Erythroblast (primary cell): ENCODE results near the gene APOL4.
A peak's percentile ranks its signal among the peaks of the same experiment; 100 is the strongest.

Source experiments
- DNase-seq, 2 experiments: peaks; one replicate each; lab custom pipeline; 2025; lab: John Stamatoyannopoulos, UW
- GATA1 ChIP-seq: IDR thresholded peaks from 2 replicates; pipeline ENCODE4 v1.6.1; 2011; ENCODE audit warnings: low read depth, mild to moderate bottlenecking, control low read depth, low read length, moderate library complexity
- POLR2A ChIP-seq: IDR thresholded peaks from 2 replicates; pipeline ENCODE4 v1.6.1; 2011; ENCODE audit warnings: mild to moderate bottlenecking, low read length

Gene APOL4

GRCh38 chr22:36152088-36152487, 49.5 kb downstream of the APOL4 start:
- DNase-seq, result no peak
- TF ChIP-seq POLR2A (no peak), GATA1 (no peak)

GRCh38 chr22:36151006-36151595, 50.5 kb downstream of the APOL4 start:
- TF ChIP-seq POLR2A, result no peak
- no peak for TF ChIP-seq GATA1
- peak; percentile 23 to 44 for DNase-seq

GRCh38 chr22:36149441-36149840, 52.2 kb downstream of the APOL4 start:
- no peak for TF ChIP-seq GATA1
- no peak for TF ChIP-seq POLR2A
- DNase-seq, result peak in 1 of 2 experiments; percentile 64

- TF ChIP-seq GATA1, result no peak
- TF ChIP-seq POLR2A, result no peak
- DNase-seq, result no peak
Observed at GRCh38 chr22:36148411-36148810, 53.2 kb downstream of the APOL4 start.

- DNase-seq, result no peak
- no peak for TF ChIP-seq GATA1
- no peak for TF ChIP-seq POLR2A
Observed at GRCh38 chr22:36147196-36147791, 54.3 kb downstream of the APOL4 start.

DNA sequence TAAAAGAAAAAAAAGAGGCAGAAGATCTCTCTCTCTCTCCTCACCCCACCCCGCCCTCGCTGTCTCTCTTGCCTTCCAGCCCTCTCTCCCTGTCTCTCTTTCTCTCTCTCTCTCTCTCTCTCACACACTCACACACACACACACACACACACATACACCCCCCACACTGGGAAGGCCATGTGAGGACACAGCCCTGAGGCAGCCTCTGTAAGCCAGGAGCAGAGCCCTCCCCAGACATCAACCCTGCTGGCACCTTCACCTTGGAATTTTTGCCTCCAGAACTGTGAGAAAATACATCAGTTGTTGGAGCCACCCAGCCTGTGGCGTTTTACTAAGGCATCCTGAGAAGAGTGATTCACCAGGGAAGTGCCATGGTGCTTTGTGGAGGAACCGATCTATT, 55.7 kb downstream of the APOL4 start:
- DNase-seq, result no peak

DNA sequence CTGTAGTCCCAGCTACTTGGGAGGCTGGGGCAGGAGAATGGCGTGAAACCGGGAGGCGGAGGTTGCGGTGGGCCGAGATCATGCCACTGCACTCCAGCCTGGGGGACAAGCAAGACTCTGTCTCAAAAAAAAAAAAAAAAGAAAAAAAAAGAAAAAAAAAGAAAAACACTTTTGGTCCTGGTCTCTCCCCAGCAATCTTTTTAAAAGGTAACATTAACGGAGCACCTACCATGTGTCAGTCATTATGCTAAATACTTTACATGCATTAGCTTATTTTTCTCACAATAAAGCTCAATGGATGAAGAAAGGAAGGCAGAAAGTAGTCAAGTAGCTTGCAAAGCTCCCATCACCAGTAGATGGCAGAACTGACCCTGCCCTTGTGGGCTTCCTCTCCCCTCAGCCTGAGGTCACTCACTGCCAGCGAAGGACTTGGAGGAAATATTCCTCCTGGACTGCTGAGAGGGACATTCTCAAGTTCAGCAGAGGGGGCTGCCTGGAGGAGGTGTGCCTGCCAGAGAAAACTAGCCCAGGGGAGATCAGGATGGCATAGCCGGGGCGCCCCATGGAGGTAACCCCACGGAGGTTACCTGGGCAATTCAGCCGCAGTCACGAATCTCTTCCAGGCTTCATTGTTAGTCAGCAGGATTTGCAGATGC, 56.6 kb downstream of the APOL4 start:
- peak; percentile 63 to 68 for DNase-seq
- no peak for TF ChIP-seq GATA1
- TF ChIP-seq POLR2A, result no peak

More for the DNA sequence above, 55.7 kb downstream of the APOL4 start:
- no peak for TF ChIP-seq GATA1
- TF ChIP-seq POLR2A, result no peak

GRCh38 chr22:36143956-36144355, 57.7 kb downstream of the APOL4 start:
- TF ChIP-seq POLR2A (no peak), GATA1 (no peak)
- no peak for DNase-seq

DNA sequence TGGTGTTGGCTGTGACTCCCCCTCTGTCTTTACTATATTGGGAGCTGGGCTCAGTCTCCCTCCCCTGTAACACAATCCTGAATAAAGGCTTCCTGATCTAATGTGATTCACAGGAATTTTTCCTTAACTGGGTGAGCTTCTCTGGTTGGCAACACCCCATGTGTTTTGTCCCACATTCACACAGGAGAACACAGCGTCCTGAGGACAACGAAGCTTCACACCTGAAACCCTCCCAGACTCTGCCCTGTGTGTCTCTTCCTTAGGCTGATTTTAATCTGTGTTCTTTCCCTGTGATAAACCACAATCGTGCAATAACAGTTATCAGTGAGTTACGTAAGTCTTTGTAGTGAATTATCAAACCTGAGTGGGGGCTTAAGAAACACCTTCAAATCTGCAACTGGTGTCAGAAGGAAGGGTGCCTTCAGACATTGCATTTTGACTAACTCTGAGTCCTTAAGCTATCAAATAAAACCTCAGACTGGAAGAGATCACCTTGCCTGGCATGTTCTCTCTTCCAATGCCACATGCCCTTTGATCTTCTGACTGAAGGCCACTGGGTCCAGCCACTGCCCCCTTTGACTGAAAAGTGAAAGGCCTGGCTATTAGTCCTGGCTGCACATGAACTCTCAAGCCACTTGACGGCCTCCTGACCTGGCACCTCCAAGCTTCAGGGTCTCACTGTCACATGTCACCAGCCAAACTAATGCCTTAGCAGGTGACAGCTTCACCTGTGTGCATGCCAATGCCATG, 58.4 kb downstream of the APOL4 start:
- DNase-seq, result no peak
- TF ChIP-seq POLR2A, result no peak
- TF ChIP-seq GATA1, result no peak

- DNase-seq, result no peak
- no peak for TF ChIP-seq GATA1
- no peak for TF ChIP-seq POLR2A
Observed at GRCh38 chr22:36141481-36141880, 60.1 kb downstream of the APOL4 start.
